Measurements from ENCODE around the gene NAT16.
"Not testable (repeated sequence)": the region's sequence is repeated elsewhere in the genome, so short reads cannot be mapped to it uniquely, and the experiment has no call there.

Gene NAT16

GRCh38 chr7:101180130-101180755 lies at the start of gene NAT16:
TSS of gene NAT16 (minus strand) at chr7:101180293. CDS start at chr7:101174807, 5,486 bp downstream.
- ATAC-seq = no peak

GRCh38 chr7:101226721-101227120 lies 46.6 kb upstream of the NAT16 start:
- ATAC-seq = no peak

- ATAC-seq = no peak
These were observed 45.6 kb upstream of the NAT16 start for GRCh38 chr7:101225650-101226049.

- ATAC-seq = peak in 1 of 2 donors; percentile 5
These were observed 43.4 kb upstream of the NAT16 start for GRCh38 chr7:101223528-101223927.

- ATAC-seq = no peak
These were observed 42.3 kb upstream of the NAT16 start for GRCh38 chr7:101222275-101222830.

GRCh38 chr7:101220295-101220694 lies 40.2 kb upstream of the NAT16 start:
- no peak for ATAC-seq

- peak in 1 of 2 donors; percentile 1 for ATAC-seq
These were observed 38.4 kb upstream of the NAT16 start for GRCh38 chr7:101218236-101219125.

- ATAC-seq = peak; percentile 71 to 80
These were observed 37.5 kb upstream of the NAT16 start, which contains the start of the genes PLOD3 and ZNHIT1 for GRCh38 chr7:101217388-101218235. TSS of gene PLOD3 (minus strand) at chr7:101217581. CDS start at chr7:101217274, 307 bp downstream. TSS of gene ZNHIT1 (plus strand) at chr7:101218165. CDS start at chr7:101218196, 31 bp downstream.

- peak; percentile 6 to 15 for ATAC-seq
These were observed 36.8 kb upstream of the NAT16 start for GRCh38 chr7:101216860-101217387.

GRCh38 chr7:101216001-101216859 lies 36.1 kb upstream of the NAT16 start:
- no peak for ATAC-seq

- ATAC-seq = no peak
These were observed 31.9 kb upstream of the NAT16 start for GRCh38 chr7:101212014-101212413.

GRCh38 chr7:101211501-101211900 lies 31.4 kb upstream of the NAT16 start:
- ATAC-seq = no peak

- ATAC-seq = no peak
These were observed 30.1 kb upstream of the NAT16 start for GRCh38 chr7:101210143-101210542.

GRCh38 chr7:101208794-101209193 lies 28.7 kb upstream of the NAT16 start:
- ATAC-seq = no peak

- no peak for ATAC-seq
These were observed 27.4 kb upstream of the NAT16 start for GRCh38 chr7:101207459-101207858.

- no peak for ATAC-seq
These were observed 26.6 kb upstream of the NAT16 start for GRCh38 chr7:101206665-101207042.

GRCh38 chr7:101205901-101206664 lies 26.0 kb upstream of the NAT16 start:
- no peak for ATAC-seq

GRCh38 chr7:101203740-101204738 lies 23.9 kb upstream of the NAT16 start:
- ATAC-seq = not testable (repeated sequence)

- no peak for ATAC-seq
These were observed 22.5 kb upstream of the NAT16 start for GRCh38 chr7:101202603-101202918.

Data from activated CD4-positive, CD25-positive, alpha-beta regulatory T cell treated with anti-CD3 and anti-CD28 coated beads, Interleukin-2, amount 50 U/mL, for 24 hours (primary cell).